ENCODE measurements around the gene ARHGAP28.
A peak's percentile ranks its signal among the peaks of the same experiment; 100 is the strongest.

The ARHGAP28 gene

GRCh38 chr18:6878556-6879297, 149.2 kb downstream of the ARHGAP28 start:
- H3K36me3 Mint-ChIP-seq (ENCODE audit: low read depth) = peaks cover 37% of the 10 kb centered on the region
- H3K4me1 Mint-ChIP-seq = peaks cover 33% of the 10 kb centered on the region
- no peak overlapping the region for H3K27ac Mint-ChIP-seq

GRCh38 chr18:6879508-6880195, 150.1 kb downstream of the ARHGAP28 start:
- H3K4me3 Mint-ChIP-seq = no peak overlapping the region
- H3K4me1 Mint-ChIP-seq = peaks cover 36% of the 10 kb centered on the region
- peak; percentile 19 for DNase-seq
- TF ChIP-seq CTCF (IDR thresholded peaks at IDR 0.05) = no peak
- H3K27me3 Mint-ChIP-seq (ENCODE audit: low read depth, poor library complexity) = peaks cover 3% of the 10 kb centered on the region
- peaks cover 46% of the 10 kb centered on the region for H3K36me3 Mint-ChIP-seq (ENCODE audit: low read depth)
- no peak overlapping the region for H3K27ac Mint-ChIP-seq
- peaks cover 4% of the 10 kb centered on the region for H3K9me3 Mint-ChIP-seq

More at GRCh38 chr18:6878556-6879297, 149.2 kb downstream of the ARHGAP28 start:
- no peak overlapping the region for H3K4me3 Mint-ChIP-seq
- H3K27me3 Mint-ChIP-seq (ENCODE audit: low read depth, poor library complexity) = peaks cover 3% of the 10 kb centered on the region
- DNase-seq = no peak
- no peak for TF ChIP-seq CTCF (IDR thresholded peaks at IDR 0.05)
- H3K9me3 Mint-ChIP-seq = peaks cover 4% of the 10 kb centered on the region

GRCh38 chr18:6881034-6881820, 151.7 kb downstream of the ARHGAP28 start:
- Mint-ChIP-seq H3K36me3 (ENCODE audit: low read depth) (peaks cover 47% of the 10 kb centered on the region), H3K27me3 (ENCODE audit: low read depth, poor library complexity) (peaks cover 3% of the 10 kb centered on the region), H3K4me3 (no peak overlapping the region), H3K27ac (peak overlapping the region; percentile 12), H3K4me1 (peaks cover 51% of the 10 kb centered on the region), H3K9me3 (peaks cover 4% of the 10 kb centered on the region)
- TF ChIP-seq CTCF (IDR thresholded peaks at IDR 0.05) = no peak
- no peak for DNase-seq

- Mint-ChIP-seq H3K27me3 (ENCODE audit: low read depth, poor library complexity) (no peaks in the 10 kb centered on the region), H3K4me3 (no peak overlapping the region), H3K4me1 (peaks cover 51% of the 10 kb centered on the region), H3K36me3 (ENCODE audit: low read depth) (peaks cover 47% of the 10 kb centered on the region), H3K27ac (no peak overlapping the region), H3K9me3 (peaks cover 4% of the 10 kb centered on the region)
- TF ChIP-seq CTCF (IDR thresholded peaks at IDR 0.05) = no peak
- no peak for DNase-seq
Measured at GRCh38 chr18:6882401-6882800, 152.9 kb downstream of the ARHGAP28 start.

- no peaks in the 10 kb centered on the region for H3K27me3 Mint-ChIP-seq (ENCODE audit: low read depth, poor library complexity)
- no peak overlapping the region for H3K4me3 Mint-ChIP-seq
- TF ChIP-seq CTCF (IDR thresholded peaks at IDR 0.05) = no peak
- peak overlapping the region; percentile 70 for H3K27ac Mint-ChIP-seq
- peaks cover 4% of the 10 kb centered on the region for H3K9me3 Mint-ChIP-seq
- DNase-seq = no peak
- H3K4me1 Mint-ChIP-seq = peaks cover 35% of the 10 kb centered on the region
- H3K36me3 Mint-ChIP-seq (ENCODE audit: low read depth) = peaks cover 49% of the 10 kb centered on the region
Measured at GRCh38 chr18:6885006-6885481, 155.5 kb downstream of the ARHGAP28 start.
